SH-SY5Y (cell line): ENCODE results near the gene C16orf74.

Source experiments
- GATA2 ChIP-seq: IDR thresholded peaks from 2 replicates; pipeline ENCODE4 v1.6.1; 2011; ENCODE audit warnings: mild to moderate bottlenecking, low read depth, low read length
- GATA3 ChIP-seq: IDR thresholded peaks from 2 replicates; pipeline ENCODE4 v1.6.1; 2011; ENCODE audit warnings: low read depth, mild to moderate bottlenecking, low read length, moderate library complexity

C16orf74 gene

GRCh38 chr16:85676466-85676865 is 74.4 kb downstream of the C16orf74 start:
- TF ChIP-seq GATA3, result no peak
- peak; percentile 58 for TF ChIP-seq GATA2

- TF ChIP-seq GATA2, result no peak
These were observed 75.5 kb downstream of the C16orf74 start for GRCh38 chr16:85675251-85675874.

GRCh38 chr16:85674828-85675227 is 76.1 kb downstream of the C16orf74 start:
- TF ChIP-seq GATA3 (no peak), GATA2 (no peak)

- TF ChIP-seq GATA3 (no peak), GATA2 (no peak)
These were observed 76.5 kb downstream of the C16orf74 start for GRCh38 chr16:85674418-85674755.

GRCh38 chr16:85673529-85674417 is 77.1 kb downstream of the C16orf74 start:
- TF ChIP-seq GATA2 (peak; percentile 61), GATA3 (no peak)

GRCh38 chr16:85670840-85671239 is 80.1 kb downstream of the C16orf74 start:
- no peak for TF ChIP-seq GATA2
- no peak for TF ChIP-seq GATA3

GRCh38 chr16:85668676-85669424 is 82.0 kb downstream of the C16orf74 start:
- TF ChIP-seq GATA3 (no peak), GATA2 (no peak)

GRCh38 chr16:85667841-85668413 is 83.0 kb downstream of the C16orf74 start:
- no peak for TF ChIP-seq GATA3
- TF ChIP-seq GATA2, result no peak

- no peak for TF ChIP-seq GATA3
- TF ChIP-seq GATA2, result no peak
These were observed 83.6 kb downstream of the C16orf74 start for GRCh38 chr16:85667261-85667660.

GRCh38 chr16:85665929-85666328 is 85.0 kb downstream of the C16orf74 start:
- TF ChIP-seq GATA2 (no peak), GATA3 (no peak)

GRCh38 chr16:85665373-85665740 is 85.5 kb downstream of the C16orf74 start:
- TF ChIP-seq GATA2 (no peak), GATA3 (no peak)

- TF ChIP-seq GATA2 (no peak), GATA3 (no peak)
These were observed 86.1 kb downstream of the C16orf74 start for GRCh38 chr16:85664580-85665372.

GRCh38 chr16:85663891-85664321 is 87.0 kb downstream of the C16orf74 start:
- TF ChIP-seq GATA3 (no peak), GATA2 (no peak)
